ENCODE results near the gene MRPS10. TPM values are rescaled to one million over a fixed set of nuclear protein-coding genes. Genes with fewer than 3 reads are reported as not detected.

MRPS10 gene
- total RNA-seq, 1 experiment from 2014 or later = 67.6 TPM

DNA sequence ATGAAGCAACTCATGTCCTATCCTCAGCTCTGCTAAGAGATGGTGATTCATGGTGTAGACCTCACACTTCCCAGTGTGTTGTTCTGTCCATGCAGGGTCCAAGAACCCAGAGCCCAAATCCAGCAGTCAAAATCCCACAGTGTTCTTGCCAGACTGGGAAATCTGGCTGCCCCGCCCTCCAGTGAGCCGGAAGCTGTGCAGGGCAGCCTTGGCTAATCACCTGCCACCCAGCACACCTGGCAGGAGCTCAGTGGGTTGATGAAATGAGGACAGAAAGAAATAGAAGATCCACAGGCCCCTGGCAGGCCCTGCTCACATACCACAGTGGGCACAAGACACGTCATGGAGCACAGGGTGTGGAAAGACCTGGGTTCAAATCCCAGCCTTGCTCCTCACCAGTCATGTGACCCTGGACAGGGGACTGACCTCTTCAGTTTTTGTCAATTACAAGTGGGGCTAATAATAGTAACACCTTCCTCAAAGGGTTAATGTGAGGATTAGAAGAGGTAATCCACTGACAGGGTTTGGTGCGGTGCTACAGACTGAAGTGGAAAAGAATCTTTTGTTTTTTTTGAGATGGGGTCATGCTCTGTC lies 58.1 kb downstream of the MRPS10 start:
- BruUV-seq (replicated peaks) = no TSS peak
- Histone ChIP-seq H3K4me1 (ENCODE audit: control insufficient read depth, insufficient read depth, low read length) (no peaks in the 10 kb centered on the region), H3K36me3 (ENCODE audit: control insufficient read depth, insufficient read depth, low read length) (no peaks in the 10 kb centered on the region), H3K4me3 (ENCODE audit: low read depth in 2 of 2, low read length in 2 of 2) (no peak overlapping the region), H3K27ac (ENCODE audit: low read length) (no peak overlapping the region), H3K9me3 (ENCODE audit: control insufficient read depth, insufficient read depth, low read depth, low read length) (no peaks in the 10 kb centered on the region), H3K27me3 (ENCODE audit: control insufficient read depth, insufficient read depth, low read length) (no peaks in the 10 kb centered on the region)
- ATAC-seq (no peak), DNase-seq (ENCODE audit: low read depth, low spot score) (no peak)
- ChIA-PET CTCF (no interaction called here), POLR2A (no interaction called here)
- intact Hi-C loops (cut with micrococcal nuclease; ENCODE audit: unreplicated experiment) (no loop called here), in situ Hi-C loops (cut with HindIII; ENCODE audit: low pct_unique_long_range_greater_than_20kb, low sequenced_read_pairs) (no loop called here)
- TF ChIP-seq SIN3A (IDR thresholded peaks at IDR 0.05; ENCODE audit: borderline replicate concordance, insufficient read depth, low read depth, low read length) = no peak

DNA sequence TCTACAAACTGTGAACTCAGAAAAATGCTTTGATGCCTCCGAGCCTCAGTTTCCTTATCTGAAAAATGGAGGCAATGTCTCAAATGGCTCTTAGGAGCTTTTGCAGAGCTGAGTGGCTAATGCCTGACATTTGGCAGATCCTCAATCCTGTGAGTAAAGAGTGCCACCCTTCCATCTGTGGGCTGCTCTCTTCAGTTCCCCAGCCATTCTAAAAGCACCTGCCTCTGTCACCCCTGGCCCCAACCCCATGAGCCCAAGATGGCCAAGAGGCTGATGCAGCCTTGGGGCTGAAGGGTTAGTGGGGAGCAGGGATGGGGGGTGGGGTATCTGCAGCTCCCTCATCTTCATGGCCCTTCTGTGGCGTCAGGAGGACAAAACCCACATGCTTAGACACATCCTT lies 59.0 kb downstream of the MRPS10 start:
- H3K4me1 ChIP-seq (ENCODE audit: control insufficient read depth, insufficient read depth, low read length) = no peaks in the 10 kb centered on the region
- H3K36me3 ChIP-seq (ENCODE audit: control insufficient read depth, insufficient read depth, low read length) = no peaks in the 10 kb centered on the region
- POLR2A ChIA-PET = no interaction called here
- in situ Hi-C loops (cut with HindIII; ENCODE audit: low pct_unique_long_range_greater_than_20kb, low sequenced_read_pairs) = no loop called here
- H3K4me3 ChIP-seq (ENCODE audit: low read depth in 2 of 2, low read length in 2 of 2) = no peak overlapping the region
- TF ChIP-seq TCF7L2 (IDR thresholded peaks at IDR 0.05; ENCODE audit: low read depth, low read length) (no peak), SIN3A (IDR thresholded peaks at IDR 0.05; ENCODE audit: borderline replicate concordance, insufficient read depth, low read depth, low read length) (no peak), POLR2AphosphoS5 (IDR thresholded peaks at IDR 0.05; ENCODE audit: low read depth, low read length) (no peak), REST (IDR thresholded peaks at IDR 0.05; ENCODE audit: insufficient read depth in 1 of 2, low read depth in 2 of 2, low read length in 1 of 2) (no peak)
- TF ChIP-seq, protein P1, sequence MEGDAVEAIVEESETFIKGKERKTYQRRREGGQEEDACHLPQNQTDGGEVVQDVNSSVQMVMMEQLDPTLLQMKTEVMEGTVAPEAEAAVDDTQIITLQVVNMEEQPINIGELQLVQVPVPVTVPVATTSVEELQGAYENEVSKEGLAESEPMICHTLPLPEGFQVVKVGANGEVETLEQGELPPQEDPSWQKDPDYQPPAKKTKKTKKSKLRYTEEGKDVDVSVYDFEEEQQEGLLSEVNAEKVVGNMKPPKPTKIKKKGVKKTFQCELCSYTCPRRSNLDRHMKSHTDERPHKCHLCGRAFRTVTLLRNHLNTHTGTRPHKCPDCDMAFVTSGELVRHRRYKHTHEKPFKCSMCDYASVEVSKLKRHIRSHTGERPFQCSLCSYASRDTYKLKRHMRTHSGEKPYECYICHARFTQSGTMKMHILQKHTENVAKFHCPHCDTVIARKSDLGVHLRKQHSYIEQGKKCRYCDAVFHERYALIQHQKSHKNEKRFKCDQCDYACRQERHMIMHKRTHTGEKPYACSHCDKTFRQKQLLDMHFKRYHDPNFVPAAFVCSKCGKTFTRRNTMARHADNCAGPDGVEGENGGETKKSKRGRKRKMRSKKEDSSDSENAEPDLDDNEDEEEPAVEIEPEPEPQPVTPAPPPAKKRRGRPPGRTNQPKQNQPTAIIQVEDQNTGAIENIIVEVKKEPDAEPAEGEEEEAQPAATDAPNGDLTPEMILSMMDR (IDR thresholded peaks at IDR 0.05) = no peak
- H3K27ac ChIP-seq (ENCODE audit: low read length) = no peak overlapping the region
- ATAC-seq (no peak), DNase-seq (ENCODE audit: low read depth, low spot score) (no peak)
- BruUV-seq (replicated peaks) = no TSS peak
- H3K9me3 ChIP-seq (ENCODE audit: control insufficient read depth, insufficient read depth, low read depth, low read length) = no peaks in the 10 kb centered on the region
- intact Hi-C loops (cut with micrococcal nuclease; ENCODE audit: unreplicated experiment) = no loop called here
- CTCF ChIA-PET = no interaction called here
- H3K27me3 ChIP-seq (ENCODE audit: control insufficient read depth, insufficient read depth, low read length) = no peaks in the 10 kb centered on the region

- ChIA-PET POLR2A (interaction anchor here (0.7 kb wide), 1 partner anchor 16 kb away, joined by 4 read pairs; no protein-coding TSS in a partner anchor), CTCF (no interaction called here)
- Histone ChIP-seq H3K4me1 (ENCODE audit: control insufficient read depth, insufficient read depth, low read length) (no peaks in the 10 kb centered on the region), H3K36me3 (ENCODE audit: control insufficient read depth, insufficient read depth, low read length) (no peaks in the 10 kb centered on the region), H3K27ac (ENCODE audit: low read length) (no peak overlapping the region), H3K27me3 (ENCODE audit: control insufficient read depth, insufficient read depth, low read length) (no peaks in the 10 kb centered on the region), H3K4me3 (ENCODE audit: low read depth in 2 of 2, low read length in 2 of 2) (no peak overlapping the region), H3K9me3 (ENCODE audit: control insufficient read depth, insufficient read depth, low read depth, low read length) (no peaks in the 10 kb centered on the region)
- BruUV-seq (replicated peaks) = no TSS peak
- ATAC-seq (no peak; the same call in 1 of the 2 replicates), DNase-seq (ENCODE audit: low read depth, low spot score) (no peak)
- intact Hi-C loops (cut with micrococcal nuclease; ENCODE audit: unreplicated experiment) (no loop called here), in situ Hi-C loops (cut with HindIII; ENCODE audit: low pct_unique_long_range_greater_than_20kb, low sequenced_read_pairs) (no loop called here)
- TF ChIP-seq REST (IDR thresholded peaks at IDR 0.05; ENCODE audit: insufficient read depth in 1 of 2, low read depth in 2 of 2, low read length in 1 of 2) = no peak
- no peak for TF ChIP-seq SIN3A (IDR thresholded peaks at IDR 0.05; ENCODE audit: borderline replicate concordance, insufficient read depth, low read depth, low read length)
- no peak for TF ChIP-seq TCF7L2 (IDR thresholded peaks at IDR 0.05; ENCODE audit: low read depth, low read length)
- TF ChIP-seq, protein P1 (IDR thresholded peaks at IDR 0.05) = no peak
- no peak for TF ChIP-seq POLR2AphosphoS5 (IDR thresholded peaks at IDR 0.05; ENCODE audit: low read depth, low read length)
Observed at GRCh38 chr6:42158011-42158410, 59.6 kb downstream of the MRPS10 start.

Measured in Panc1 (cell line).